Caco-2 (cell line): ENCODE results near the gene KRTAP10-2. TPM values are rescaled to one million over a fixed set of nuclear protein-coding genes. Genes with fewer than 3 reads are reported as not detected.
"Not testable (repeated sequence)": the region's sequence is repeated elsewhere in the genome, so short reads cannot be mapped to it uniquely, and the experiment has no call there.

Experiments
- BruUV-seq: library from RNA; stranded (reverse); fragments of 400-500 nt; replicated peaks from 2 replicates; lab custom pipeline; 2021; lab: Mats Ljungman, UMichigan
- CTCF ChIA-PET: fragments of 300-600 bp; sonication (Branson Sonifier 250); formaldehyde crosslinking; loops from one replicate; lab custom pipeline; 2022; ENCODE audit warnings: antibody characterized with exemption; lab: Charles Lee
- POLR2A ChIA-PET: fragments of 300-600 bp; sonication (Branson Sonifier 250); formaldehyde crosslinking; loops from one replicate; lab custom pipeline; 2022; ENCODE audit warnings: antibody characterized with exemption; lab: Charles Lee
- DNase-seq, 2 experiments: peaks; one replicate each; pipeline versions ENCODE4 v3.0.0 to v3.0.0-alpha.2; 2020 to 2022
- H3K27me3 ChIP-seq: replicated peaks from 2 replicates; pipeline ENCODE4 v1.6.0; 2011; ENCODE audit warnings: low read length; ENCODE audit not compliant: control insufficient read depth, insufficient read depth
- H3K36me3 ChIP-seq: 2 replicates; pipeline ENCODE4 v1.5.1; 2011; ENCODE audit warnings: low read length; ENCODE audit not compliant: control insufficient read depth, insufficient read depth
- H3K4me1 ChIP-seq: fragments of 250-450 bp; sonication (Bioruptor Pico); 2 replicates; pipeline ENCODE4 v1.5.1; 2020; ENCODE audit warnings: mild to moderate bottlenecking
- H3K4me3 ChIP-seq: 2 replicates; pipeline ENCODE4 v1.5.1; 2011; ENCODE audit warnings: low read depth, mild to moderate bottlenecking, control low read depth, low read length
- H3K9me3 ChIP-seq: fragments of 250-450 bp; sonication (Bioruptor Pico); 2 replicates; pipeline ENCODE4 v1.5.1; 2020; ENCODE audit warnings: mild to moderate bottlenecking, moderate library complexity
- H3K27ac Mint-ChIP-seq: one replicate; pipeline ENCODE4 v1.8.0; 2022; ENCODE audit warnings: mixed read lengths; ENCODE audit not compliant: unreplicated experiment
- H3K27me3 Mint-ChIP-seq: one replicate; pipeline ENCODE4 v1.8.0; 2022; ENCODE audit warnings: mixed read lengths; ENCODE audit not compliant: insufficient read depth, unreplicated experiment
- H3K36me3 Mint-ChIP-seq: one replicate; pipeline ENCODE4 v1.8.0; 2022; ENCODE audit warnings: mild to moderate bottlenecking, mixed read lengths; ENCODE audit not compliant: insufficient read depth, unreplicated experiment
- H3K4me1 Mint-ChIP-seq: one replicate; pipeline ENCODE4 v1.8.0; 2022; ENCODE audit warnings: low read depth, mixed read lengths; ENCODE audit not compliant: unreplicated experiment
- H3K4me3 Mint-ChIP-seq: one replicate; pipeline ENCODE4 v1.8.0; 2022; ENCODE audit warnings: mild to moderate bottlenecking, moderate library complexity, mixed read lengths; ENCODE audit not compliant: unreplicated experiment
- H3K9me3 Mint-ChIP-seq: one replicate; pipeline ENCODE4 v1.8.0; 2022; ENCODE audit warnings: mixed read lengths; ENCODE audit not compliant: unreplicated experiment
- intact Hi-C: fragments of 100-400 bp; cut with micrococcal nuclease; formaldehyde crosslinking; loops from one replicate; pipeline ENCODE4 v1.10.0; 2022; ENCODE audit not compliant: unreplicated experiment
- total RNA-seq: library from RNA; stranded (reverse); gene quantifications from 2 replicates; pipeline ENCODE4 v1.2.3, GENCODE V29; 2022
- TF ChIP-seq, protein P1 (sequence below), 2 experiments: fragments of 200-600 bp in 1 of 2; IDR thresholded peaks; 1 replicate in 1 of 2; 2 replicates in 1 of 2; pipeline versions ENCODE4 v1.5.1 to v1.8.0; 2011 to 2022; ENCODE audit warnings: antibody characterized with exemption in 1 of 2, control low read depth in 1 of 2, inconsistent platforms in 1 of 2, low read depth in 1 of 2, low read length in 1 of 2, mild to moderate bottlenecking in 1 of 2, moderate library complexity in 1 of 2; ENCODE audit not compliant: insufficient read depth in 1 of 2, severe bottlenecking in 1 of 2, unreplicated experiment in 1 of 2

Gene KRTAP10-2
- total RNA-seq, 1 experiment from 2014 or later = not detected

DNA sequence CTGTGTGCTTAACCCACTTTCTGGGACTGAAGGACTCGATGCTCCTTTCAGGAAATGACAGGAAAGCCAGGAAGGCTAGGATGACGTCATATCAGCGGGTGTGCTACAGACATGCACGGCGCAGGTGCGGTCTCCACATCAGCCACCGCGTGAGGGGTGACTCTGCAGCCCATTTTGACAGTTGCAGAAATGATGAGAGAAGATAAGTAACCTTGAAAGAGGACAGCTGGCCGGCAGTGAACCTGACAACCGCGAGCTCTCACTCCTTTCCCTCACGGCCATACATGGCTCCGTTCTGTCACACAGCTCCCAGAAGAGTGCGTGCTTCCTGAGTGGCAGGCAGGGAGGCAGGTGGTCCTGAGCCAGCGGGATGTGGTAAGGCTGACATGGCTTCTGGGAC lies 30.8 kb upstream of the KRTAP10-2 start:
- H3K4me3 Mint-ChIP-seq = no peak overlapping the region
- H3K4me1 Mint-ChIP-seq = no peaks in the 10 kb centered on the region
- TF ChIP-seq, protein P1, sequence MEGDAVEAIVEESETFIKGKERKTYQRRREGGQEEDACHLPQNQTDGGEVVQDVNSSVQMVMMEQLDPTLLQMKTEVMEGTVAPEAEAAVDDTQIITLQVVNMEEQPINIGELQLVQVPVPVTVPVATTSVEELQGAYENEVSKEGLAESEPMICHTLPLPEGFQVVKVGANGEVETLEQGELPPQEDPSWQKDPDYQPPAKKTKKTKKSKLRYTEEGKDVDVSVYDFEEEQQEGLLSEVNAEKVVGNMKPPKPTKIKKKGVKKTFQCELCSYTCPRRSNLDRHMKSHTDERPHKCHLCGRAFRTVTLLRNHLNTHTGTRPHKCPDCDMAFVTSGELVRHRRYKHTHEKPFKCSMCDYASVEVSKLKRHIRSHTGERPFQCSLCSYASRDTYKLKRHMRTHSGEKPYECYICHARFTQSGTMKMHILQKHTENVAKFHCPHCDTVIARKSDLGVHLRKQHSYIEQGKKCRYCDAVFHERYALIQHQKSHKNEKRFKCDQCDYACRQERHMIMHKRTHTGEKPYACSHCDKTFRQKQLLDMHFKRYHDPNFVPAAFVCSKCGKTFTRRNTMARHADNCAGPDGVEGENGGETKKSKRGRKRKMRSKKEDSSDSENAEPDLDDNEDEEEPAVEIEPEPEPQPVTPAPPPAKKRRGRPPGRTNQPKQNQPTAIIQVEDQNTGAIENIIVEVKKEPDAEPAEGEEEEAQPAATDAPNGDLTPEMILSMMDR (IDR thresholded peaks at IDR 0.05; ENCODE audit: insufficient read depth in 1 of 2, low read depth in 1 of 2, low read length in 1 of 2, severe bottlenecking in 1 of 2, unreplicated experiment in 1 of 2) = no peak

DNA sequence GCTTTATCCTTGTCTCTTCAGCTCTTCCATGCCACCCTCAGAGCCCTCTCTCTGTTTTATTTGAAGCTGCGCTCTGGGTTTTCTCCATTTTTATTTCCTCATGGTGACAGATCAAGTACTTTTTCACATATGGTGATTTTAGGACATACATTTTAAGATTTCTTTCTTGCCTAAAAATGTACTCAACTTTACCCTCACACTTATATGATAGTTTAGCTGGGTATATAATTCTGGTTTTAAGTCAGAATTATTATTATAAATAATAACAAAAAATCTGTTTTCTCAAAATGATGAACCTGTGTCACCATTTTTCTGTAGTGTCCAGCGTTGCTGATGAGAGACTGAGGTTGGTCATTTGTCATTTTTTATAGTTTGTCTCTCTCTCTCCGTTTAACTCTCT lies 29.9 kb upstream of the KRTAP10-2 start:
- H3K4me1 Mint-ChIP-seq = no peaks in the 10 kb centered on the region
- no peak overlapping the region for H3K4me3 Mint-ChIP-seq
- H3K9me3 ChIP-seq = peaks cover 18% of the 10 kb centered on the region
- H3K27me3 ChIP-seq = no peaks in the 10 kb centered on the region
- peaks cover 6% of the 10 kb centered on the region for H3K27me3 Mint-ChIP-seq
- intact Hi-C loops = no loop called here
- peaks cover 5% of the 10 kb centered on the region for H3K36me3 Mint-ChIP-seq
- DNase-seq = no peak
- H3K4me1 ChIP-seq = no peaks in the 10 kb centered on the region
- TF ChIP-seq, protein P1 (IDR thresholded peaks at IDR 0.05; ENCODE audit: insufficient read depth in 1 of 2, low read depth in 1 of 2, low read length in 1 of 2, severe bottlenecking in 1 of 2, unreplicated experiment in 1 of 2) = no peak
- CTCF ChIA-PET = no interaction called here
- POLR2A ChIA-PET = no interaction called here
- H3K4me3 ChIP-seq = no peak overlapping the region
- no peaks in the 10 kb centered on the region for H3K36me3 ChIP-seq
- H3K27ac Mint-ChIP-seq = no peak overlapping the region
- no TSS peak for BruUV-seq
- H3K9me3 Mint-ChIP-seq = peaks cover 54% of the 10 kb centered on the region

More for the DNA sequence above, 30.8 kb upstream of the KRTAP10-2 start:
- Histone ChIP-seq H3K36me3 (no peaks in the 10 kb centered on the region), H3K4me1 (no peaks in the 10 kb centered on the region), H3K27me3 (no peaks in the 10 kb centered on the region), H3K9me3 (peaks cover 18% of the 10 kb centered on the region), H3K4me3 (no peak overlapping the region)
- POLR2A ChIA-PET = no interaction called here
- intact Hi-C loops = no loop called here
- Mint-ChIP-seq H3K27me3 (peaks cover 6% of the 10 kb centered on the region), H3K9me3 (peaks cover 49% of the 10 kb centered on the region), H3K36me3 (peaks cover 5% of the 10 kb centered on the region), H3K27ac (no peak overlapping the region)
- CTCF ChIA-PET = no interaction called here
- BruUV-seq = no TSS peak
- no peak for DNase-seq

DNA sequence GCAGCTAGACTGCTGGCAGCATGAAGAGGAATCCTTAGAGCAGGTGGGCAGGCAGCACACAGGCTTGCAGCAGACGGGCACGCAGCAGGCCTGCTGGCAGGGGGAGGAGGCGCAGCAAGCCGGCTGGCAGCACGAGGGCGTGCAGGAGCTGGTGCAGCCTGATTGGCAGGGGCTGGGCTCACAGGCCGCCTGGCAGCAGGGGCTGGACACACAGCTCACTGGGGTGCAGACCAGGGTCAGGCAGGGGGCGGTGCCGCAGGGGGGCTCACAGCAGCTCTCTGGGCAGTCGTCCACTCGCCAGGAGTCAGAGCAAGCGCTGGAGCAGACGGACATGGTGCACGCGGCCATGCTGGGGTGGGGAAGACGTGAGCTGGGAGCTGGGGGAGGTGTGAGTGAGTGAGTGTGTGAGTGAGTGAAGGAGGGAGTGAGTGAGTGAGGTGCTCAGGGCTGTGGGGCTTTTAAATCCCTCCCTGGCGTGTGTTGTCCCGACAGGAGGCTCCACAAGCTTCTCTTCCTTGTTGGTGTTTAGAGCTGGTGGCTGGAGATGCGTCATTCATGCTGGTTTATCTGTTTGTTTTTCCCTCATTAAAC lies 29.0 kb upstream of the KRTAP10-2 start, which contains the start of gene KRTAP10-5:
KRTAP10-5 (minus strand) TSS at position 374 of the 591 bp plus-strand sequence; CDS start at position 348, 26 bp downstream.
- H3K27me3 ChIP-seq, BruUV-seq, H3K4me1 ChIP-seq, CTCF ChIA-PET, H3K36me3 ChIP-seq, DNase-seq, H3K27me3 Mint-ChIP-seq, H3K4me3 ChIP-seq, H3K27ac Mint-ChIP-seq, H3K4me1 Mint-ChIP-seq, intact Hi-C loops, POLR2A ChIA-PET, H3K36me3 Mint-ChIP-seq, H3K4me3 Mint-ChIP-seq: not testable (repeated sequence)
- peaks cover 18% of the 10 kb centered on the region for H3K9me3 ChIP-seq
- H3K9me3 Mint-ChIP-seq = peaks cover 54% of the 10 kb centered on the region
